K562 (cell line): ENCODE measurements around the gene DSCAM. TPM values are rescaled to one million over a fixed set of nuclear protein-coding genes. Genes with fewer than 3 reads are reported as not detected.
A peak's percentile ranks its signal among the peaks of the same experiment; 100 is the strongest.

Experiments
- ATAC-seq: fragments of 200-7000 bp; cut with Tn5 transposase; 3 replicates; pipeline ENCODE4 v1.9.1; 2020; ENCODE audit warnings: moderate library complexity
- BruUV-seq: library from RNA; stranded (reverse); fragments of 400-500 nt; replicated peaks from 2 replicates; lab custom pipeline; 2021; lab: Mats Ljungman, UMichigan
- CTCF ChIA-PET: fragments of 300-600 bp; formaldehyde crosslinking; extraction: SDS; loops from one replicate; lab custom pipeline; 2021; ENCODE audit warnings: low intra/inter-chr PET ratio; lab: Yijun Ruan, JAX
- POLR2A ChIA-PET: fragments of 300-600, 350-650 bp; sonication (Branson Sonifier 250); formaldehyde crosslinking; extraction: SDS; loops from one replicate; lab custom pipeline; 2021; ENCODE audit warnings: antibody characterized with exemption, inconsistent platforms; lab: Yijun Ruan, JAX
- DNase-seq, 4 experiments: peaks; one replicate each; pipeline versions ENCODE4 v3.0.0 to v3.0.0-alpha.2; 2011 to 2018; ENCODE audit warnings: low spot score in 3 of 4, mixed read lengths in 3 of 4; ENCODE audit errors: extremely low read depth in 1 of 4
- FAIRE-seq: peaks from 2 replicates; lab custom pipeline; 2011; peaks lifted over from hg19 to GRCh38; lab: Jason Lieb, UNC
- H2AFZ ChIP-seq: 2 replicates; pipeline ENCODE4 v1.6.0; 2011; ENCODE audit warnings: low read depth, low read length, control low read depth, inconsistent platforms
- H3K27ac ChIP-seq: fragments of 200-600 bp; 3 replicates; pipeline ENCODE4 v1.8.0; 2011; ENCODE audit warnings: low read depth, mild to moderate bottlenecking, control low read depth, inconsistent platforms, low read length, moderate library complexity, mixed read lengths; ENCODE audit errors: extremely low read depth
- H3K27me3 ChIP-seq, 2 experiments: fragments of 300-600 bp in 1 of 2; 2 replicates in 1 of 2; 3 replicates in 1 of 2; pipeline versions ENCODE4 v1.6.0 to v1.8.0; 2011; ENCODE audit warnings: inconsistent platforms in 2 of 2, low read length in 2 of 2, mild to moderate bottlenecking in 1 of 2, mixed read lengths in 1 of 2, moderate library complexity in 1 of 2; ENCODE audit not compliant: control insufficient read depth in 2 of 2, insufficient read depth in 2 of 2
- H3K36me3 ChIP-seq: fragments of 300-600 bp; 3 replicates; pipeline ENCODE4 v1.8.0; 2011; ENCODE audit warnings: mild to moderate bottlenecking, low read length, inconsistent platforms; ENCODE audit not compliant: control insufficient read depth, insufficient read depth
- H3K4me1 ChIP-seq, 2 experiments: fragments of 200-600 bp in 1 of 2; replicated peaks in 1 of 2; 2 replicates in 1 of 2; 3 replicates in 1 of 2; pipeline versions ENCODE4 v1.5.1 to v1.8.0; 2011; ENCODE audit warnings: inconsistent platforms in 2 of 2, low read length in 2 of 2, mild to moderate bottlenecking in 1 of 2, mixed read lengths in 1 of 2, moderate library complexity in 1 of 2; ENCODE audit not compliant: control insufficient read depth in 2 of 2, insufficient read depth in 2 of 2
- H3K4me2 ChIP-seq: 2 replicates; pipeline ENCODE4 v1.6.1; 2011; ENCODE audit warnings: low read length, control low read depth, inconsistent platforms, mixed read lengths; ENCODE audit not compliant: insufficient read depth
- H3K4me3 ChIP-seq: fragments of 200-600 bp; sonication (generic), shearing (Covaris generic); 2 replicates; pipeline ENCODE4 v1.5.1; 2016; ENCODE audit warnings: control low read depth, inconsistent platforms
- H3K79me2 ChIP-seq: fragments of 200-600 bp; 3 replicates; pipeline ENCODE4 v1.8.0; 2011; ENCODE audit warnings: low read length, inconsistent platforms; ENCODE audit not compliant: control insufficient read depth, insufficient read depth
- H3K9ac ChIP-seq, 2 experiments: 2 replicates each; pipeline versions ENCODE4 v1.6.0 to v1.6.1; 2011; ENCODE audit warnings: low read depth in 2 of 2, low read length in 2 of 2, control low read depth in 1 of 2, inconsistent platforms in 1 of 2, mild to moderate bottlenecking in 1 of 2, mixed read lengths in 1 of 2; ENCODE audit not compliant: insufficient read depth in 1 of 2
- H3K9me1 ChIP-seq: one replicate; pipeline ENCODE4 v1.6.0; 2011; ENCODE audit warnings: inconsistent platforms, mild to moderate bottlenecking, low read length, moderate library complexity; ENCODE audit not compliant: control insufficient read depth, insufficient read depth
- H3K9me3 ChIP-seq: replicated peaks from 2 replicates; pipeline ENCODE4 v1.5.1; 2011; ENCODE audit warnings: low read depth, low read length, inconsistent platforms; ENCODE audit not compliant: control insufficient read depth, insufficient read depth
- H4K20me1 ChIP-seq: replicated peaks from 2 replicates; pipeline ENCODE4 v1.6.1; 2011; ENCODE audit warnings: low read length, inconsistent platforms, mixed read lengths; ENCODE audit not compliant: control insufficient read depth, insufficient read depth
- BRD9 ChIP-seq: fragments of 450-650 bp; IDR thresholded peaks from 2 replicates; pipeline ENCODE4 v1.6.1; 2018; ENCODE audit warnings: low read depth; ENCODE audit not compliant: partially characterized antibody
- CCAR2 ChIP-seq: fragments of 200-400 bp; formaldehyde crosslinking; IDR thresholded peaks from 2 replicates; pipeline ENCODE4 v1.6.1; 2017; ENCODE audit warnings: mild to moderate bottlenecking, low read depth, low read length
- EWSR1 ChIP-seq: fragments of 450-650 bp; IDR thresholded peaks from 2 replicates; pipeline ENCODE4 v1.6.1; 2018; ENCODE audit warnings: borderline replicate concordance, mild to moderate bottlenecking, low read depth, moderate library complexity; ENCODE audit not compliant: partially characterized antibody
- FOSL1 ChIP-seq: fragments of 200-800 bp; sonication (Bioruptor generic); conservative IDR thresholded peaks from 2 replicates; pipeline ENCODE4 v1.6.1; 2016; ENCODE audit warnings: missing genetic modification characterization, missing compliant biosample characterization
- MCM7 ChIP-seq, 2 experiments: fragments of 450-650 bp; IDR thresholded peaks; 2 replicates each; pipeline ENCODE4 v1.6.1; 2016 to 2018
- NONO ChIP-seq, 2 experiments: fragments of 200-400 bp in 1 of 2; fragments of 450-650 bp in 1 of 2; formaldehyde crosslinking in 1 of 2; IDR thresholded peaks; 2 replicates each; pipeline ENCODE4 v1.6.1; 2017; ENCODE audit warnings: low read depth in 2 of 2, mild to moderate bottlenecking in 2 of 2, moderate library complexity in 2 of 2, low read length in 1 of 2
- U2AF1 ChIP-seq: fragments of 200-400 bp; formaldehyde crosslinking; optimal IDR thresholded peaks from 2 replicates; pipeline ENCODE3; 2017; ENCODE audit warnings: mild to moderate bottlenecking, low read depth, low read length, moderate library complexity
- ZNF707 ChIP-seq: fragments of 250-450 bp; sonication (Bioruptor Pico); conservative IDR thresholded peaks from 2 replicates; pipeline ENCODE4 v1.8.0; 2022; ENCODE audit warnings: inconsistent platforms, mild to moderate bottlenecking, moderate library complexity
- WGBS: fragments of 100-300 bp; shearing (Covaris generic); methylation state at CpG from one replicate; pipeline ENCODE4 v1.1.6; 2016; ENCODE audit warnings: low coverage, mixed read lengths; ENCODE audit not compliant: insufficient coverage; ENCODE audit errors: missing lambda C conversion rate; 5-methylcytosine and 5-hydroxymethylcytosine counted together
- in situ Hi-C: fragments of 300-500 bp; cut with MboI; formaldehyde crosslinking; loops from 4 replicates; pipeline ENCODE4 v1.15.0; 2018; ENCODE audit warnings: inconsistent platforms, mixed read lengths
- intact Hi-C: fragments of 100-400 bp; cut with micrococcal nuclease; formaldehyde crosslinking; loops from 2 replicates; pipeline ENCODE4 v1.14.2; 2022
- polyA plus RNA-seq, 8 experiments: library from polyadenylated mRNA; depleted of rRNA in 4 of 8; stranded (reverse) in 5 of 8; unstranded in 3 of 8; fragments of >200 nt; fragmentation: Nextera tagmentation in 2 of 8; fragmentation: Illumina TruSeq in 1 of 8; extraction: Ambion mirVana in 2 of 8; extraction: Trizol in 1 of 8; gene quantifications; 2 replicates each; pipeline versions ENCODE4 v1.2.1 to v1.2.3, GENCODE V29; 2011 to 2014; ENCODE audit warnings: inconsistent platforms in 1 of 8, missing spikeins in 1 of 8
- total RNA-seq, 7 experiments: library from RNA; depleted of rRNA in 6 of 7; stranded (reverse); fragments of >200 nt in 6 of 7; fragmentation: Illumina TruSeq in 2 of 7; extraction: Trizol in 2 of 7; gene quantifications; 2 replicates each; pipeline versions ENCODE4 v1.2.1 to v1.2.3, GENCODE V29; 2011 to 2021; ENCODE audit warnings: low replicate concordance in 1 of 7

The DSCAM gene
- total and polyA plus RNA-seq, 9 of the 15 experiments (the other 6 are each of a cell fraction or from before 2014, with no cell fraction given) = not detected

DNA sequence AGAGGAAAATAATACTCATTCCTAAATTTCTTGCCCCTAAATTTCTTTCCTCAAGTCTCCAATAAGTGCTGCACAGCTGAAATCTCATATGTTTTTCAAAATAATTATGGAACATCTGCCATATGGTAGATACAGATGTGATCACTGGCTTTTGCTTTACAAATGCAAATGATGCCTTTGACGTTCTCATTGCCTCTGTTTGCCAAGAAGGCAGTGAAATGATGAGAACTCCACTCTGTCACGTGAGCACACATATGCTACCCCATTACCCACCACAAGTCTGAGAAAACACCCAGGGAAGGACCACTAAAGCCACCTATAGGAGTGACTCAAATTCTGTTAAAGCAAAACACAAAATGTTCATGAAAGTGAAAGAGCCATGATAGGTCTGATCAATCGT lies 43.9 kb downstream of the DSCAM start:
- Histone ChIP-seq H3K27me3 (no peaks in the 10 kb centered on the region), H4K20me1 (no peaks in the 10 kb centered on the region), H2AFZ (no peak overlapping the region), H3K4me2 (no peak overlapping the region), H3K9ac (no peak overlapping the region), H3K9me1 (no peaks in the 10 kb centered on the region), H3K27ac (no peak overlapping the region), H3K9me3 (peaks cover 6% of the 10 kb centered on the region), H3K4me3 (no peak overlapping the region), H3K79me2 (no peaks in the 10 kb centered on the region), H3K36me3 (no peaks in the 10 kb centered on the region), H3K4me1 (no peaks in the 10 kb centered on the region)
- no TSS peak for BruUV-seq
- FAIRE-seq (no peak), DNase-seq (no peak), ATAC-seq (no peak)
- no peak for TF ChIP-seq EWSR1
- in situ Hi-C loops (no loop called here), intact Hi-C loops (no loop called here)
- CTCF ChIA-PET = no interaction called here
- POLR2A ChIA-PET = no interaction called here
- 0% methylated on average over 3 of the region's 3 CpGs for WGBS

GRCh38 chr21:40800126-40800525 lies 46.8 kb downstream of the DSCAM start:
- ATAC-seq (no peak), FAIRE-seq (no peak), DNase-seq (no peak)
- H3K27me3 ChIP-seq = no peaks in the 10 kb centered on the region
- 0% methylated on average over 1 of the region's 1 CpG for WGBS
- in situ Hi-C loops = no loop called here
- H3K4me2 ChIP-seq = no peak overlapping the region
- H3K79me2 ChIP-seq = no peaks in the 10 kb centered on the region
- no TSS peak for BruUV-seq
- intact Hi-C loops = no loop called here
- H3K4me3 ChIP-seq = no peak overlapping the region
- CTCF ChIA-PET = no interaction called here
- H3K9me1 ChIP-seq = no peaks in the 10 kb centered on the region
- no peak overlapping the region for H3K9ac ChIP-seq
- no peaks in the 10 kb centered on the region for H3K4me1 ChIP-seq
- POLR2A ChIA-PET = no interaction called here
- H4K20me1 ChIP-seq = no peaks in the 10 kb centered on the region
- H2AFZ ChIP-seq = no peak overlapping the region
- no peak overlapping the region for H3K27ac ChIP-seq
- TF ChIP-seq FOSL1 (tag) (no peak), MCM7 (IDR thresholded peaks at IDR 0.05) (no peak), ZNF707 (CRISPR knock-in tag) (peak; percentile 96), CCAR2 (no peak), NONO (IDR thresholded peaks at IDR 0.05; ENCODE audit: low read depth in 2 of 2, low read length in 1 of 2) (no peak), BRD9 (no peak), U2AF1 (no peak)
- no peaks in the 10 kb centered on the region for H3K36me3 ChIP-seq
- H3K9me3 ChIP-seq = peaks cover 5% of the 10 kb centered on the region
